HG02981 (cell line): ENCODE results near the gene FAM13C.

Experiments
- ATAC-seq: cut with Tn5 transposase; IDR thresholded peaks from one replicate; pipeline ENCODE4 v1.9.1; 2021; ENCODE audit warnings: mild to moderate bottlenecking, moderate library complexity; ENCODE audit not compliant: unreplicated experiment

FAM13C gene

DNA sequence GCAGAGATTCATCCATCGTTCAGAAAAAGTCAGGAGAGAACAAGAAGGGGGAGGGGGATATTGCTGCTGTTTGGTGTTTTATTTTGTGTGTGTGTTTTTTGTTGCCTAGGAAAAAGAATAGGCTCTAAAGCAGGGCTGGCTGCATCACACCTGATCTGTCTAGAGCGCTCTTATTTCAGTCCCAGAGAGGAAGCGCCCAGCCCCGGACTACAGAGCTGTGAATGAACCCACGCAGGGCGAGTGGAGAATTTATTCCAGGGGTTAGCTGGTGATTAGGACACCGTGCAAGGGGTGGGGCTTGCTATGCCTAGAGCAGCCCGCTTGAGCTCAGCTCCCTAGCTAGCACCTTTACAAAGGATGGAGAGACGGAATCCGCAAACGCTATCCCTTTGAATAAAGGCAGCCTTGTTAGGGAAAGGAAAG, 621 bp upstream of the FAM13C start:
- no peak for ATAC-seq

DNA sequence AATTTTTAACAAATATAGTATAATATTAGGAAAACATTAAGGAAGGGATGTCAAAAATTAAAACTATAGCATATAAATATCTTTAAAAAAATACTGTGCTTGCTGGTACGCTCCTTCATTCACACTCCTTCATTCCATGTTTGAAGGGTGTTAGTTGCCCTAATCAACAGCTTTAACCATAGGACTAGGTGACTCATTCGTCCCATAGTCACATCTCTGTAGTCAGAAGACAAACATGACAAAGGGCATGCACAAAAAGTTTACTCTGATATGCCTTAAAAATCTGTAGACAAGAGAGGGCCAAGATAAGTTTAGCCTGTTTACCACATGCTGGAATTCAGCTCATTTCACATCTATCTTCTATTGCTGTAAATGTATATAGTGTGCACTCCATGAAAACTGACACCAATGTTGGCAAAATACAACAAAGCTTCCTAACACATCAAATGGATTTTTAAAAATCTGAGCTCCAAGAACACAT, 646 bp downstream of the FAM13C start:
- no peak for ATAC-seq

DNA sequence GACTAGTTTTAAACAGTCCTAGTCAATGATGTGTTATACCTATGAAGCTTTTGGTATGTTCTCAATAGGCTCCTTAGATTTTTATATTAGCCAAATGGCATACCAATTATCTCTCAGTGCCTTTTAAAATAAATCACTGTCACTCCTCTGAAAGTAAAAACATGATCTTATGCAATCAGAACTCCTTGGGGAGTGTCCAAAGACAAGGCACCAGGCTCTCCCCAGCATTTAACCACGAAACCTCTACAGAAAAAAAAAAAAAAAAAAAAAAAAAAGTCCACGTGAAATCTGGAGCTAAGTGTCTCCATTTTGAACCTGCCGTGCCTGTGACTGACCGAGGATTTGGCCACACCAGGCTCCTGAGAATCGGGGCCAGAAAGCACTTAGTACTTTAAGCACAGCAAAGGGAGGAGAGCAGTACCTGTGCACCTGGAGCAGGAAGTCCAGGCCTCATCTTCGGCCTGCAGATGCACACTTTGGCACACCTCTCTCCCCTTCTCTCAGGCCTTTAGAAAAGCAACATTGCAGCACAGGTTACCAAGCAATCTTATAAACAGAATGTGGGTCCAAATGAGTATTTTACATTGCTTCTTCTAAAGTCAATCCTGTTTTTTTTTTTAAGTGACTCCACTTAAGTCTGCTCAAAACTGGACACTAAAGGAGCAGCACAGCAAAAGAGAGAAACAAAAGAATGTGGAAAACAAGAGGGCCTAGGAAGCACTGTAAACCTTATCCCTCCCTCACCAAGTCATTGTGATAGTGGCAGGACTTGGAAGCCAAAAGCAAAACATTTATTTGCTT, 1.5 kb downstream of the FAM13C start:
- no peak for ATAC-seq

DNA sequence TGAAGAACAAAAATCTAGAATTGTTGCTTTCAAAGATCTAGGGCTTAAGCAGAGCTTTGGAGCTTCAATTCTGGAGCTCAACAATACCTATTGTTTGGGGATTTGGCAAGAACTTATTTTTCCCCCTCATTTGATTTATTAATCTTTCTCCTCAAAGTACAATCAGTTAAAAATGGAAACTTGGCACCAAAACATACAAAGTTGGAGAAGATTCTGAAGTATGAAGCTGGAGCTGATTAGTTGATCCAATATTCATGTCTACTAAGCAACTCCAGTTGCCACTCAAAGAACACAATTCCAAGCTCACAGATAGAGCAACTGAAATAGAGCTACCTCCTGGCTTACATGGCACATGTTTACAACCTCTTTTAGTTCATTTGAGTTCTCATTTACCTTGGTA, 3.8 kb downstream of the FAM13C start:
- no peak for ATAC-seq

DNA sequence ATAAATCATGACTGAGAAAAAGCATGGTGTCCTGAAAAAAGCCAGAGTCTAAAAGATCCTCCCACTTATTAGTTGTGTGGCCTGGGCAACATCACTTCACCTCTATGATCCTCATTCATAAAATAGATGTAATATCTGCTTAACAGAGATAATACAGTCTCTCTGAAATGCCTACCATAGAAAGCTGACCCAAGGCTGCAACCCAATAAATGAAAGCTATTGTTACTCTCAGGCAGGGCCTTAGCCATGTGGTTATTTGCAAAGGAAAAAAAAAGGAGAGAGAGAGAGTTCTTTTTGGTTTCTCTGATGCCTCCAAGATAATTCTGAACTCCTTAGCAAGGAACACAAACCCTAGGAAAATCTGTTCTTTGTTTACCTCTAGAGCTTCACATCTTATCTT, 7.9 kb downstream of the FAM13C start:
- ATAC-seq, result no peak

DNA sequence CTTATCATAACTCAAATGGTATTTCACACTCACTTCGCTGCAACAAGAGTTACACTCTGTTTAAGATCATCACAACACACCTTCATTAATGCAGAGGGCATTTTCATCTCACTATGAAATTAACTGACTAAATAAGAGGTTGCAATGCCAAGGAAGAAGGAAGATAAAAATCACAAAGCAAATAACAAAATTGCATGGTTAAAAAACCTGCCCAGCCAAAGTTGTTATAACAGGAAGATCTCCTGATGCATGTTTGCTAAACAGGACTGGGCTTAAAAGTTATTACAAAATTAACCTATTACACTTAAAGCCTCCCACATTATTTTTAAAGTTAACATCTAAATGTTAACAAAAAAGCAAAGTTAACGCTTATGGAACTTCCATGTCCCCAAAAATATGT, 11.8 kb downstream of the FAM13C start:
- no peak for ATAC-seq

DNA sequence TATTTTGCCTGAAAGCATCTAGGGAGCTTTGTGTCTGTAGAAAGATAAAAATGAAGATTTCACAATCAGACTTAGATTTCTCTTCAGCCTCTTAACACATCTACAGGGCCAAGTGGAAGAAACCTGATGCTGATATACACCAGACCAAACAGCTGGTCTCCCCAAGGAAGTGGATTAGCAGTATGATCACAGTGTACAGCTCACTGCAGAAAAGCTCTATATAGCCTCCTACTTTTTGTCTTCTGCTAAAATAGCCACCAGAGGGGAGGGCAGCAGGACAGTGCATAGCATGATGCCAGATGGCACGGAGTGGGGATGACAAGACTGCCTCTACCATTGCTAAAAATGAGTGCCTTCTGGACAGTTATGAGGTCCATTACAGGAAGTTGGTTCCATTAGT, 16.0 kb downstream of the FAM13C start:
- no peak for ATAC-seq

DNA sequence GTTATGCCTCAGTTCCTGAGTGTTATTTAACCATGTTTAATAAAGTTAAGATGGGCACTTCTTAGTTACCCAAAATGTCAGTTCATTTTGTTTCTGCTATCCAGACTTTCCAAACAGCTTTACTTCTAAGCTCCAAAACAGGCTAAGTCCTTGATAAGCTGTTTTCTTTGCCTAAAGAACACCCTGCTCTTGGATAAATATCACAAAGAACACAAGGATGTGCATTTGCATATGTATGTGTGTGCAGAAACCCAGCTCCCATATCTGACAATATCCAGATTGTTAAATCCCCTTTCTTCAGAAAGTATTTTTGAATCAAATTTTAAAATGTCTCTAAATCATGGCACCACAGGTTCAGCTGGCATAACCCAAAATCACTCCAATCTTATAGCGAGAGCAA, 19.6 kb downstream of the FAM13C start:
- no peak for ATAC-seq

DNA sequence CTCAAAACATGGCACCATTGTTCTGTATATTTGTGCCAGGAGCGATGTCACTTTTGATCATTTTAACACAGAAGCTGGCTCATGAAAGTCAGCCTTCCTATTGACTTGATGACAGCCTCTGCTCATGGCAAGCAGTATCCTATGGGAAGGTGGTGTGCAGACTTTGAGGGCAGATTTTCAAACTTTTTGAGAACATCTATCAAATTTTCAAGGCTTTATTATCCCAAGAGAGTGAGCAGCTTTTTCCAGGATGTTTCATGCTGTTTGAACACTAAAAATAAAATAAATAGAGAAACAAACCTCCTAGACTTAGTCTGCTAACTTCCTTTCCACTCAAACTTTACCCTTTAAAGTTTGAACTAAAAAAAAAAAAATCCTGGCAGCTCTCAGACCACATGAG, 20.3 kb downstream of the FAM13C start:
- ATAC-seq, result no peak

DNA sequence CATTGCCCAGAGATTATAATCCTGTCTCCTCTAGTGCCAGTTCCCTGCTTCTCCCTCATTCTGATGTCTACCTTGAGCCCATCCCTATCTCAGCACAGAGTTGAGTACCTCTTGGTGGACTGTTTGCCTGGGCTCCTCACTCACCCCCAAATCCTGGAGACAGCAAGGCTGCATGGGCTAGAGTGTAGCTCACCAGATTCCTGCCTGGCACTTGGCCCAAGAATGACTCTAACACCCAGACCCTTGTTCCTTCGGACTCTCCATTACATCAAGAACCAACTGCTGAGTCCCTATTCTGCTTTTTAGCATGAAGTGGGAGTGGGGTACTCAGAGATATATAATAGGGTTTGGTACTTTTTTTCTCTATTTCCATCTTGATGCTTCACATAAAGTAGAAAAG, 22.1 kb downstream of the FAM13C start:
- ATAC-seq, result no peak

DNA sequence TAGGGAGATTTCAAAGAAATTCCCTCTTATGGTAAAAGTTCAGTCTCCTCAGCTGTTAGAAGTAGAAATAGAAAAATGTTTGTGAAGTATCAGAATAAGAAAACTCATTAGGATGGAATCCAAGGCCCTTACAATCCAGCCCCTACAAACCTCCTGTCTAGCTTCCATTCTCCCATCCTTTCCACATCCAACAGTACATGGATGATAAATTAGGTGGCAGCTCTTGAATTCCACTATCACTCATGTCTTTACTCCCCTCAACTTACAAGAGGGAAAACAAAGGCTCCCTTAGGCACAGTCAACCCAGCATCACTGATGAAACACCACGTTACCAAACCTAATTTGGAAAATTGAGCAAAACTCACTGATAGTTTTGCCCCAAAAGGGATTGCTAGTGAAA, 23.0 kb downstream of the FAM13C start:
- ATAC-seq, result no peak

DNA sequence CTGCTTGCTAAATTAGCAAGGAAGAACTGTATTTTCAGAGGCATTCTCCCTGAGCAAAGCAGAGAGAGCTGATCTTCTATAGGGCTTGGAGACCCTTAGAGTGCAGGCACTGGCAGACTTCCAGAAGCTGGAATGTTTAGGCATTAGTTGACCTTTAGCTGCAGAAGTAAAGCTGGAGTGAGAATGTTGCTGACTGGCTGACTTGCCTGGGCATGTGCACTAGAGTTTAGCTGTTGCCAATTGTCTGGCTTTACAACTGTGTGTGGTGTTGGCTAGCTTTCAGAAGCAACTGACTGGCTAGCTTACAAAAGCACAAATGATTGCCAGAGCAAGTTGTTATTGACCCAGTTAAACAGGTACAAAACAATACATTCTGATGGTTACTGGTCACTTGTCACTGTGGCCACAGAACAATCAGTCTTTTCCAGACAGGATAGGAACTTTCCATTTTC, 25.1 kb downstream of the FAM13C start:
- no peak for ATAC-seq

DNA sequence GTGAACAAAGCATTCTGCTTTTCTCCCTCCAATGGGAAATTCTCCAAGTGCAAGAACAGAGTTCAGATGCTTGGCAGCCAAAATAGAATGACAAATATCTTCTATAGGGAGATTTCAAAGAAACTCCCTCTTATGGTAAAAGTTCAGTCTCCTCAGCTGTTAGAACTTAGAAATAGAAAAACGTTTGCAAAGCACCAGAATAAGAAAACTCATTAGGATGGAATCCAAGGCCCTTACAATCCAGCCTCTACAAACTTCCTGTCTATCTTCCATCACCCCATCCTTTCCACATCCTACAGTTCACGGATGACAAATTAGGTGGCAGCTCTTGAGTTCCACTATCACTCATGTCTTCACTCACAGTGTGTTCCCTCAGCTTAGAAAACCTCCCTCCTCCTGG, 25.7 kb downstream of the FAM13C start:
- no peak for ATAC-seq

DNA sequence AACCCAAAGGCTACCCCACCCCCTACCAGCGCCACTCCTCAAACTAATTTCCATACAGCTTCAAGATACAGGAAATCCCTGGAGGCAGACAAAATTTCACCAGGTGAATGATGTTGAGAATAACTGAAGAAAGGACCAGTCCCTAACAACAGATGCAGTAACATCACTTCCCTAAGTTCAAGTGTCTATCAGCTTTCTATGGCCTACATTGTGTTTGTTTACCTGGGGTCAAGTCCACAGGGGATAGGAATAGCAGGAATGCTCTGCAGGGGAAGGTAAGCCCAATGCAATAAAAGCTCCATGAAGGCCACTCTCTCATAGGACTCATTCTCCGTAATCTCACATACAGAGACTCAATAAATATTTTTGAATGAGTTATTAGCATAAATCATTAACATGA, 26.9 kb downstream of the FAM13C start:
- no peak for ATAC-seq

DNA sequence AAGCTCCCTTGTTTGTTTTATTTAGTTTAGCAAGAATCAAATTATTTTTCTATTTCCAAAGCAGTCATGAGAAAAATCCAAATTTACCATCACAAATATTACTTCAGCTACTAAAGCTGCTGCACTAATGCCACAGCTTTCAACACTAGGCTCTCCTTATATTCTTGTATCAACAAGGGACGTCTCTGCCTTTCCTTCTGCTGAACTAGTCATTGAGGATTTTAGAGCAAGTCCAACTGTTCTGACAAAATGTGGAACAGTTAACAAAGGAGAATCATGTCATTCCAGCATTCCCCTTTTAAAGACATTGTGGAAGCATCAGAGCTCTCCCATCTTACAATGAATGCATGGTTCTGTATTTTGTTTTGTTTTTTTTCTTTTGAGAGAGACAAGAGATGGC, 28.6 kb downstream of the FAM13C start:
- ATAC-seq, result no peak

DNA sequence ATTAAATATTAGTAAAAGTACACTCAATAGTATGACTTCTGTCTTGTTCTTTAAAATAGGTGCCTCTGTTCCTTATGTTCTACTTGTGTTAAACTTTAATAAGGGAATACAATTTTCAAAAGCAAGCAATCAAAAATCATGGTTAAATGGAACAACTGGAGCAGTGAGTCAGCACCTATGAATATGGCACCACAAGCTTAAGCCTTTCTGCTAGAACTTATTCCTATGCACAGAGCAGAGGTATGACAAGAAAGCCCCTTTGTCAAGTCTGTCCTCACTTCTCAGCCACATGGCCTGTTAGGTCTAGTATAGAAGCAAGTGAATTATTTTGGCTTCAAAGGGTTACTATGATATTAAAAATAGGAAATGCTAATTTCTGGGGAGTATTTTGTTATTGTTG, 29.8 kb downstream of the FAM13C start:
- ATAC-seq, result no peak

DNA sequence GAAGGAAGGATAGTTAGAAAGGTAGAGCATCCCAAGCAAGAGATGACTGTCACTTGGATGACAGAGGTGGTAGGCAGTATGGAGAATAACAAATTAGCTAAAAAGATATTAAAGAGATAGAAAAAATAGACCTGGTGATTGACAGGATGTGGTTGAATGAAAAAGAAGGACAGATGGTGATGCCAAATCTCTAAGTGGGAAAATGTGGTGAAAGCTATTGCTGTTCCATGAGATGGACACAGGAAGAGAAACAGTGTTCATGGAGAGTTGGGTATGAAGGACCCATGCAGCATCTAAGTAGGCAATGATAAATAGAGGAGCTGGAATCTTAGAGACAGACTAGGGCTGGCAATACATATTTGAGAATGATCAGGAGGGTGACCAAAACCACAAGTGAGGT, 30.7 kb downstream of the FAM13C start:
- no peak for ATAC-seq

DNA sequence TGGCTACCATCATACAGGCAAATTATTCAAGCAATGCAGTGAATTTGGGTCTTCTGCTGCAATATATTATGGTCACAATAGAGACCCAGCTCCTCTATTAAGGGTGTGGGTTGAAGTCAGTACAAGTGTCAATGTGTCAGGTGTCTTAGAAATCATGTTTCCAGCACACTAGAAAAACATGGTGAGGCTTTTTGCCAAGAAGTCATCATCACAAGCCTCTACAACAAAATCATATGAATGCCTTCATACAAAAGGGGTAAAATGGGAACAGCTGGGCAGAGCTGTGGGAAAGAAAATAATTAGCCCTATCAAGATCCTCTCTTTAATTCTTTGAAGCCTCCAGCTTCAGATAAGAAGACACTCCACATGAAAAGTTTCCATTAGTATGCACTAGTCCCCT, 37.2 kb downstream of the FAM13C start:
- ATAC-seq, result no peak

DNA sequence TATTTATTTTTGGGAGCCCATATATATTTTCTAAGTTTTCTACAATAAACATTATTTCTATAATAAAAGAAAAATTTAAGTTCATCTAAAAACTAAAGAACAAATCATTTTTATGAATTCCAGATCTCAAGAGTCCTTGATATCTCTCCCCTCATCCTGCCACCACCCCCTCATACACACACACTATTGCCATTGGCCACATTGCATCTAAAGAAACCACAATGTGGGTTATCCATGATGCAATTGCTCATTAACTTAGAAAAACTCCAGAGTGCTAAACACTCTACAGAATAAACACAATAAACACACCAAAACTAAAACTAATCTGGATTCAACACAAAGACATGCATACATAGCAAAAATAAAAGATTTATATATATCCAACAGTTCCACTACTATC, 37.8 kb downstream of the FAM13C start:
- no peak for ATAC-seq

DNA sequence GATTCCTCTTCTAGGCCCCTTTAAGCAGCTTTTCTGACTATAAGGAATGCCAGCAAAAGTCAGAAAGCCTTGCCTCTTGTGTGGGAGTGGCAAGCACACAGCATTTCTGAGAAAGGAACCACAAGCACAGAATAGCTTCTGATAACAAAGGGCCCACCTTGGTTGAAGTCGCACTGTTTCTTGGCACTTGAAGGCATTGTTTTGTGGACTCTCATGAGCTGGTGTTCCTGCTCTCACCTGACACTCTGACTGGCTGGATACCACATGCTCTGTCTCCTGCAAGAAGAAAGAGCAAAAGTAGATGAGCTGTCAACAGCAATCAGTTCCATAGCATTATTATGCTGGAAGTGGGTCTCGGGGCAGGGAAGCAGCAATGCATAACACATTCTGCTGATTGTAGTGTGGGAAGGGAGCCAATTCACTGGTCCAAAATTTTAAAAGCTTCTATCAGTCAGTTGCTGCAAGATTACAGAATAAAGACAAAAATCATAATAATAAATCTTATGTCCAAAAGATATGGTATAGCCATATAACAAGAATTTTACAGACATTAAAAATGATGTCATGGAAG, 38.4 kb downstream of the FAM13C start:
- no peak for ATAC-seq

DNA sequence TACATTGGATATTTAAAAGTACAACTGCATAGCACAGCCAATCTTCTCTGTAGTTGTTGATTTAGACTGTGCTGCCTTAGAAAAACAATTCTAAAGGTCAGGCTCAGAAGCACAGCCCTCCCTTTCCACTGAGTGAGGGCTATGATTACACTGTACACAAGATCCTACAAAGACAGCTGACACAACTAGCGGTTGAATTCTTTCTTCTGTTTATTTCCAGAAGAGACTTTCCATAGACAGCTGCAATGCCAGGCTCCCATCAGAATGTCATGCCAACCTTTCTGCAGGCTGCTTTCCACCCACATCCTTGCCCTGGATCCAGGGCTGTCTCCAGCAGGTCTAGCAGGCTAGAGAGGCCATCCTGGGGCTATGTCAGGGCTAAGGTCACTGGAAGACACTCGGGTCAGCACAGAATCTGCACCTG, 39.3 kb downstream of the FAM13C start:
- no peak for ATAC-seq

DNA sequence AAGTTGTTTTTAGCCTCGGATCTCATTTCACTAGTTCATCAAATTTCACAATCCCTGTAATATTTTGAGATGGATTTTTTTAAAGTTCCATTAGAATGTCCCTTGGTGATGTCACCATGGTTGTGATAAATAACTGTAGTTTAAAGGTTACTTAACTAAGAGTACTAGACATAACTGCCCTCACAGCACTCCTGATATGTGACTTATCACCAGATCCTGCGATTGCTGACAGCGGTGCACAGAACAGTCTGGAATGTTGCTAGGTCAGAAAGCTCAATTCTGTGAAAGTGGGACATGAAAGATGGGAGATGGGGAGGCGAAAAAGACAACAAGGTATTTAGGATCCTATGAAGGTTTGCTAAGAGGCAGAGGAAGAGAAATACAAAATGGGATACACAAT, 40.2 kb downstream of the FAM13C start:
- no peak for ATAC-seq

DNA sequence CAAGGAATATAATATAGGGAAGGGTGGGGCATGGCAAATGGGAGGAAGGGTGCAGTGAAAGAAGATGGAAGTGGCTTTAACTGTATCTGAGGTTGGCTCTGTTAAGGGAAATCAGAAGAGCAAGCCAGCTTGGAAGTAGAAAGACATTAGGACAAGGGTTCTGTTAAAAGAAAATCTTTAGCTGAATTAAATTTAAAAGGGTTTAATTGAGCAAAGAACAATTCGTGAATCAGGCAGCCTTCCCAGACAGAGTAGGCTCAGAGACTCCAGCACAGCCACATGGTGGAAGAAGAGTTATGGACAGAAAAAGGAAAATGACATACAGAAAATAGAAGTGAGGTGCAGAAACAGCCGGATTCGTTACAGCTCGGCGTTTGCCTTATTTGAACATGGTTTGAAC, 42.0 kb downstream of the FAM13C start:
- no peak for ATAC-seq
